Endothelial cell of umbilical vein (primary cell): ENCODE measurements around the gene DDA1. TPM values are rescaled to one million over a fixed set of nuclear protein-coding genes. Genes with fewer than 3 reads are reported as not detected.

ENCODE experiments used
- BruUV-seq: library from RNA; stranded (reverse); fragments of 400-500 nt; replicated peaks from 2 replicates; lab custom pipeline; 2021; lab: Mats Ljungman, UMichigan
- CTCF ChIA-PET: fragments of 300-600, 350-600 bp; sonication (Branson Sonifier 250); formaldehyde crosslinking; loops from one replicate; lab custom pipeline; 2021; ENCODE audit warnings: antibody characterized with exemption, inconsistent platforms; lab: Charles Lee
- POLR2A ChIA-PET: fragments of 300-600, 350-600 bp; sonication (Branson Sonifier 250); formaldehyde crosslinking; loops from one replicate; lab custom pipeline; 2021; ENCODE audit warnings: antibody characterized with exemption, inconsistent platforms; lab: Charles Lee
- DNase-seq: peaks from one replicate; pipeline ENCODE4 v3.0.0-alpha.2; 2011; ENCODE audit warnings: low read depth, low spot score
- FAIRE-seq: peaks from 2 replicates; lab custom pipeline; 2011; peaks lifted over from hg19 to GRCh38; lab: Jason Lieb, UNC
- H2AFZ ChIP-seq: 2 replicates; pipeline ENCODE4 v1.6.0; 2012; ENCODE audit warnings: low read depth, low read length, control low read depth, inconsistent platforms
- H3K27ac ChIP-seq: 2 replicates; pipeline ENCODE4 v1.5.1; 2011; ENCODE audit warnings: low read depth, mild to moderate bottlenecking, control low read depth, low read length, moderate library complexity; ENCODE audit not compliant: insufficient read depth
- H3K27me3 ChIP-seq, 2 experiments: 2 replicates each; pipeline versions ENCODE4 v1.6.0 to v1.6.1; 2011; ENCODE audit warnings: low read length in 2 of 2, mixed read lengths in 1 of 2; ENCODE audit not compliant: control insufficient read depth in 2 of 2, insufficient read depth in 2 of 2
- H3K36me3 ChIP-seq, 2 experiments: 2 replicates in 1 of 2; 3 replicates in 1 of 2; pipeline ENCODE4 v1.5.1; 2011; ENCODE audit warnings: low read length in 2 of 2, mild to moderate bottlenecking in 1 of 2, moderate library complexity in 1 of 2; ENCODE audit not compliant: control insufficient read depth in 2 of 2, insufficient read depth in 2 of 2; ENCODE audit errors: extremely low read depth in 1 of 2
- H3K4me1 ChIP-seq: 3 replicates; pipeline ENCODE4 v1.5.1; 2011; ENCODE audit warnings: mild to moderate bottlenecking, low read length; ENCODE audit not compliant: control insufficient read depth, insufficient read depth; ENCODE audit errors: extremely low read depth
- H3K4me2 ChIP-seq: 2 replicates; pipeline ENCODE4 v1.6.1; 2011; ENCODE audit warnings: low read length, control low read depth, mixed read lengths; ENCODE audit not compliant: insufficient read depth
- H3K4me3 ChIP-seq, 3 experiments: fragments of 200-600 bp in 1 of 3; sonication (generic), shearing (Covaris generic) in 1 of 3; replicated peaks in 1 of 3; 2 replicates each; pipeline ENCODE4 v1.5.1; 2011 to 2016; ENCODE audit warnings: control low read depth in 3 of 3, low read length in 3 of 3, mild to moderate bottlenecking in 2 of 3, inconsistent platforms in 1 of 3, low read depth in 1 of 3, moderate library complexity in 1 of 3; ENCODE audit not compliant: insufficient read depth in 1 of 3
- H3K79me2 ChIP-seq: 2 replicates; pipeline ENCODE4 v1.6.0; 2012; ENCODE audit warnings: low read length, inconsistent platforms; ENCODE audit not compliant: control insufficient read depth, insufficient read depth
- H3K9ac ChIP-seq: replicated peaks from 2 replicates; pipeline ENCODE3; 2011; ENCODE audit warnings: low read length, control low read depth; ENCODE audit not compliant: insufficient read depth; ENCODE audit errors: extremely low read depth
- H3K9me1 ChIP-seq: replicated peaks from 3 replicates; pipeline ENCODE4 v1.6.0; 2011; ENCODE audit warnings: mild to moderate bottlenecking, low read length; ENCODE audit not compliant: control insufficient read depth, insufficient read depth; ENCODE audit errors: extremely low read depth
- H3K9me3 ChIP-seq: replicated peaks from 2 replicates; pipeline ENCODE4 v1.5.1; 2012; ENCODE audit warnings: low read length, inconsistent platforms; ENCODE audit not compliant: control insufficient read depth, insufficient read depth
- H4K20me1 ChIP-seq: replicated peaks from 2 replicates; pipeline ENCODE3; 2011; ENCODE audit warnings: mild to moderate bottlenecking, low read length; ENCODE audit not compliant: control insufficient read depth, insufficient read depth; ENCODE audit errors: extremely low read depth
- EZH2 ChIP-seq: IDR thresholded peaks from 2 replicates; pipeline ENCODE4 v1.6.1; 2012; ENCODE audit warnings: borderline replicate concordance, low read depth, mild to moderate bottlenecking, moderate library complexity, low read length, inconsistent platforms; ENCODE audit not compliant: severe bottlenecking
- FOS ChIP-seq: IDR thresholded peaks from 2 replicates; pipeline ENCODE4 v1.6.1; 2011; ENCODE audit warnings: mild to moderate bottlenecking, low read length, moderate library complexity, borderline replicate concordance; ENCODE audit not compliant: insufficient read depth
- GATA2 ChIP-seq: IDR thresholded peaks from 2 replicates; pipeline ENCODE4 v1.7.0; 2011; ENCODE audit warnings: low read depth, mild to moderate bottlenecking, moderate library complexity, mixed read lengths, low read length; ENCODE audit not compliant: insufficient read length, insufficient read depth
- JUN ChIP-seq: IDR thresholded peaks from 2 replicates; pipeline ENCODE4 v1.6.1; 2011; ENCODE audit warnings: borderline replicate concordance, low read depth; ENCODE audit not compliant: insufficient read length, insufficient read depth
- MYC ChIP-seq: IDR thresholded peaks from one replicate; pipeline ENCODE4 v1.6.1; 2011; ENCODE audit warnings: mild to moderate bottlenecking, low read depth, low read length
- POLR2A ChIP-seq: IDR thresholded peaks from 2 replicates; pipeline ENCODE4 v1.6.1; 2012; ENCODE audit warnings: low read depth, mild to moderate bottlenecking, control low read depth, low read length
- POLR2AphosphoS5 ChIP-seq: IDR thresholded peaks from 2 replicates; pipeline ENCODE4 v1.6.1; 2012; ENCODE audit warnings: low read depth, mild to moderate bottlenecking, control low read depth, low read length, moderate library complexity; ENCODE audit not compliant: insufficient read depth
- dilution Hi-C: fragments of 300-500 bp; cut with MboI; formaldehyde crosslinking; loops from one replicate; pipeline ENCODE4 v1.15.0; 2019; ENCODE audit warnings: low sequenced_read_pairs; ENCODE audit not compliant: extremely low pct_ligation_motif_present
- intact Hi-C: fragments of 100-400 bp; cut with micrococcal nuclease; formaldehyde crosslinking; loops from one replicate; pipeline ENCODE4 v1.10.0; 2022
- polyA plus RNA-seq, 4 experiments: library from polyadenylated mRNA; depleted of rRNA in 3 of 4; stranded (reverse) in 3 of 4; unstranded in 1 of 4; fragments of >200 nt; gene quantifications; 2 replicates each; pipeline versions ENCODE4 v1.2.1 to v1.2.3, GENCODE V29; 2011 to 2012; ENCODE audit warnings: missing spikeins in 1 of 4
- total RNA-seq: library from RNA; stranded (reverse); gene quantifications from 2 replicates; pipeline ENCODE4 v1.2.3, GENCODE V29; 2021
- TF ChIP-seq, protein P1 (sequence below): IDR thresholded peaks from 2 replicates; pipeline ENCODE4 v1.6.1; 2011; ENCODE audit not compliant: insufficient read depth, insufficient read length
- TF ChIP-seq, protein P2 (sequence below), 2 donors: IDR thresholded peaks; 1 replicate in 1 of 2; 2 replicates in 1 of 2; pipeline ENCODE4 v1.5.1; 2011; ENCODE audit warnings: low read length in 2 of 2, mild to moderate bottlenecking in 2 of 2, moderate library complexity in 2 of 2, control low read depth in 1 of 2, inconsistent platforms in 1 of 2, low read depth in 1 of 2; ENCODE audit not compliant: insufficient read depth in 1 of 2; ENCODE audit errors: extremely low read depth in 1 of 2

Gene DDA1
- total and polyA plus RNA-seq, 2 donors (not counting 3 experiments of a cell fraction or from before 2014, with no cell fraction given), result 52.9 to 64.7 TPM

DNA sequence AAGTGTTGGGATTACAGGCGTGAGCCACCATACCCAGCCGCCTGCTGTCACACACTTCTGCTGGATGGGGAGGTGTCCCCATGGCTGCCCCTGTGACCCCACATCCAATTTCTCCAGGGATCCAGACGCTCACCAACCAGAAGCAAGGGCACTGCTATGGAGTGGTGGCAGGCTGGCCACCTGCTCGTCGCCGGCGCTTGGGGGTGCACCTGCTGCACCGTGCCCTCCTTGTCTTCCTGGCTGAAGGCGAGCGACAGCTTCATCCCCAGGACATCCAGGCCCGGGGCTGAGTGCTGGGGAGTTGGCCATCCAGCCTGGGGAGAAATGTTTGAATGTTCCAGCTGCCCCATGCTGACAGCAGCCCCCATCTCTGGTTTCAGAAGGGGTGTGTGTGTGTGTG lies 23.1 kb upstream of the DDA1 start:
- TF ChIP-seq JUN (no peak), MYC (no peak), GATA2 (no peak)
- TF ChIP-seq, protein P1, sequence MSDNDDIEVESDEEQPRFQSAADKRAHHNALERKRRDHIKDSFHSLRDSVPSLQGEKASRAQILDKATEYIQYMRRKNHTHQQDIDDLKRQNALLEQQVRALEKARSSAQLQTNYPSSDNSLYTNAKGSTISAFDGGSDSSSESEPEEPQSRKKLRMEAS, result no peak
- TF ChIP-seq, protein P2, sequence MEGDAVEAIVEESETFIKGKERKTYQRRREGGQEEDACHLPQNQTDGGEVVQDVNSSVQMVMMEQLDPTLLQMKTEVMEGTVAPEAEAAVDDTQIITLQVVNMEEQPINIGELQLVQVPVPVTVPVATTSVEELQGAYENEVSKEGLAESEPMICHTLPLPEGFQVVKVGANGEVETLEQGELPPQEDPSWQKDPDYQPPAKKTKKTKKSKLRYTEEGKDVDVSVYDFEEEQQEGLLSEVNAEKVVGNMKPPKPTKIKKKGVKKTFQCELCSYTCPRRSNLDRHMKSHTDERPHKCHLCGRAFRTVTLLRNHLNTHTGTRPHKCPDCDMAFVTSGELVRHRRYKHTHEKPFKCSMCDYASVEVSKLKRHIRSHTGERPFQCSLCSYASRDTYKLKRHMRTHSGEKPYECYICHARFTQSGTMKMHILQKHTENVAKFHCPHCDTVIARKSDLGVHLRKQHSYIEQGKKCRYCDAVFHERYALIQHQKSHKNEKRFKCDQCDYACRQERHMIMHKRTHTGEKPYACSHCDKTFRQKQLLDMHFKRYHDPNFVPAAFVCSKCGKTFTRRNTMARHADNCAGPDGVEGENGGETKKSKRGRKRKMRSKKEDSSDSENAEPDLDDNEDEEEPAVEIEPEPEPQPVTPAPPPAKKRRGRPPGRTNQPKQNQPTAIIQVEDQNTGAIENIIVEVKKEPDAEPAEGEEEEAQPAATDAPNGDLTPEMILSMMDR (IDR thresholded peaks at IDR 0.05; ENCODE audit: extremely low read depth in 1 of 2, insufficient read depth in 1 of 2, low read depth in 1 of 2, low read length in 2 of 2), result no peak
- H3K36me3 ChIP-seq, result no peaks in the 10 kb centered on the region
- H4K20me1 ChIP-seq, result no peaks in the 10 kb centered on the region
- BruUV-seq, result no TSS peak
- no peaks in the 10 kb centered on the region for H3K79me2 ChIP-seq
- H3K9ac ChIP-seq, result no peak overlapping the region
- H2AFZ ChIP-seq, result no peak overlapping the region
- dilution Hi-C loops (no loop called here), intact Hi-C loops (no loop called here)
- FAIRE-seq (no peak), DNase-seq (no peak)
- ChIA-PET POLR2A (no interaction called here), CTCF (no interaction called here)
- no peak overlapping the region for H3K4me2 ChIP-seq
- no peaks in the 10 kb centered on the region for H3K9me3 ChIP-seq
- no peak overlapping the region for H3K27ac ChIP-seq
- no peak overlapping the region for H3K4me3 ChIP-seq
- peaks cover 10% of the 10 kb centered on the region for H3K4me1 ChIP-seq
- H3K9me1 ChIP-seq, result no peaks in the 10 kb centered on the region
- H3K27me3 ChIP-seq, result no peaks in the 10 kb centered on the region

DNA sequence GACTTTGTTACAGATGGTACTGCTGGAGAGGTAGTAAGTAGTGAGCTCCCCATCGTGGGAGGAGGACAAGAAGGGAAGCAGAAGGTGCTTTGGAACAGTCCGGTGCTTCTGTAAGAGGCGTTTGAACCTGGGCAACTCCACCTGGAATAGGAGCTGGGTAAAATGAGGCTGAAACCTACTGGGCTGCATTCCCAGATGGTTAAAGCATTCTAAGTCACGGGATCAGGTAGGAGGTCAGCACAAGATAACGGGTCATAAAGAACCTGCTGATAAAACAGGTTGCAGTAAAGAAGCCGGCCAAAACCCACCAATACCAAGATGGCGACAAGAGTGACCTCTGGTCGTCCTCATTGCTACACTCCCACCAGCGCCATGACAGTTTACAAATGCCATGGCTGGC lies 22.6 kb upstream of the DDA1 start:
- Histone ChIP-seq H3K4me3 (no peak overlapping the region), H4K20me1 (no peaks in the 10 kb centered on the region), H3K9me3 (no peaks in the 10 kb centered on the region), H3K9ac (no peak overlapping the region), H2AFZ (no peak overlapping the region), H3K79me2 (no peaks in the 10 kb centered on the region), H3K36me3 (no peaks in the 10 kb centered on the region), H3K27ac (no peak overlapping the region), H3K9me1 (no peaks in the 10 kb centered on the region), H3K4me1 (peaks cover 7% of the 10 kb centered on the region), H3K27me3 (no peaks in the 10 kb centered on the region), H3K4me2 (no peak overlapping the region)
- dilution Hi-C loops (no loop called here), intact Hi-C loops (no loop called here)
- FAIRE-seq, result no peak
- ChIA-PET POLR2A (no interaction called here), CTCF (interaction anchor here (1.4 kb wide), 1 partner anchor 83 kb away, joined by 3 read pairs; no protein-coding TSS in a partner anchor)
- TF ChIP-seq EZH2, result no peak
- TF ChIP-seq, protein P2 (IDR thresholded peaks at IDR 0.05; ENCODE audit: extremely low read depth in 1 of 2, insufficient read depth in 1 of 2, low read depth in 1 of 2, low read length in 2 of 2), result no peak
- TF ChIP-seq, protein P1, result no peak
- TF ChIP-seq FOS, result no peak
- no peak for TF ChIP-seq POLR2AphosphoS5
- TF ChIP-seq GATA2, result no peak
- TF ChIP-seq JUN, result no peak
- no peak for TF ChIP-seq POLR2A
- TF ChIP-seq MYC, result no peak
- DNase-seq, result no peak
- BruUV-seq, result no TSS peak
